Lower leg skin (tissue), 4 donors: Measurements from ENCODE around the gene GZMM. TPM values are rescaled to one million over a fixed set of nuclear protein-coding genes. Genes with fewer than 3 reads are reported as not detected.
A peak's percentile ranks its signal among the peaks of the same experiment; 100 is the strongest.
"Not testable (repeated sequence)": the region's sequence is repeated elsewhere in the genome, so short reads cannot be mapped to it uniquely, and the experiment has no call there.

Source experiments
- DNase-seq, 2 donors: peaks; one replicate each; pipeline ENCODE4 v3.0.0-alpha.2; 2019; ENCODE audit warnings: low spot score in 2 of 2
- H3K4me3 ChIP-seq: fragments of 200-600 bp; sonication (generic); 2 replicates; pipeline ENCODE4 v1.5.1; 2017; ENCODE audit warnings: mild to moderate bottlenecking, low read depth; ENCODE audit not compliant: poor library complexity, severe bottlenecking
- POLR2A ChIP-seq, 2 donors: fragments of 450-650 bp; IDR thresholded peaks; one replicate each; pipeline ENCODE4 v1.6.1; 2016 to 2017; ENCODE audit warnings: antibody characterized with exemption in 2 of 2, mild to moderate bottlenecking in 1 of 2, moderate library complexity in 1 of 2
- WGBS, 2 donors: methylation state at CpG; one replicate each; pipeline ENCODE4 v1.1.5; 2018; 5-methylcytosine and 5-hydroxymethylcytosine counted together
- intact Hi-C: fragments of 100-400 bp; cut with DNase I; formaldehyde crosslinking; loops from one replicate; pipeline ENCODE4 v1.15.0; 2023; ENCODE audit warnings: low total_unique reads
- total RNA-seq, 4 donors: library from RNA; depleted of rRNA; stranded (reverse); fragments of >200 nt; gene quantifications; one replicate each; pipeline ENCODE4 v1.1.0, GENCODE V29; 2016
- TF ChIP-seq, protein P1 (sequence below), 3 donors: fragments of 450-650 bp; IDR thresholded peaks; one replicate each; pipeline ENCODE4 v1.5.1; 2016; ENCODE audit warnings: antibody characterized with exemption in 3 of 3, mild to moderate bottlenecking in 3 of 3, moderate library complexity in 2 of 3

Gene GZMM
- total RNA-seq, 4 donors from 2014 or later = 0.29 to 1.5 (median 1.3) TPM; not detected in 1

DNA sequence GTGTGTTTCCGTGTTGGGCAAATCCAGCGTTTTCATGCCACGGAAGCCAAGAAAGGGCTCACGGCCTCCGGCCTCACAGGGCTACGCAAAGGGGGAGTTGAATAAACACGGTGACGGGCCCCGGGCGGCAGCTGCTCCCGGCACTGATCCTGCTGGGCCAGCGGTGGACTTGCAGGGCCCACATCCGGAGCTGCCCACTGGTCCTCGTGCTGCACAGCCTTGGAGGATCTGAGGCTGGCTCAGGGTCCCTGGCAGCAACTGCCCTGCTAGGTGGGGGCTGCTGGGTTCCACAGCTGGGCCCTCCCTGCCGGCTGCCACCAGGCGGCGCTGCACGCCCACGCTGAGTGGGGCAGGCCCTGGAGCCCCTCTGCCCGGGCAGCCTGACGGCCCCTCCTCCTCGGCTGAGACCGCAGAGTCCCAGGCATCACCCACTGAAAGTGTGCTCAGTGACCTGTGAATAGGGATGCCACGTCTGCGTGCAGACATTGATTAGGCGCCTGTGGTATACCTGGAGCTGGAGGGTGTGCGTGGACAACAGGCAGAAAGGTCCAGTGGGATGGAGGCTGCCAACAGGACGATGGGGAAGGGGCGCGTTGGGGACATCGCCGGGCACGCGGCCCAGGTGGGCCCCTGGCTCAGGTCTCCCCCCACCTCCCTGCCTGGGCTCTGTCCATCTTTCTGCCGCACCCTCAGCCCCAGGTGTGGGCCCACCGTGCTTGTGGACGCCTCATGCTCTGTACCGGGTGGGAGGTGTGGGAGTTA, 40.6 kb downstream of the GZMM start:
- 32 to 35% methylated on average over 36 to 38 of the region's 38 CpGs for WGBS, 2 donors
- TF ChIP-seq, protein P1, sequence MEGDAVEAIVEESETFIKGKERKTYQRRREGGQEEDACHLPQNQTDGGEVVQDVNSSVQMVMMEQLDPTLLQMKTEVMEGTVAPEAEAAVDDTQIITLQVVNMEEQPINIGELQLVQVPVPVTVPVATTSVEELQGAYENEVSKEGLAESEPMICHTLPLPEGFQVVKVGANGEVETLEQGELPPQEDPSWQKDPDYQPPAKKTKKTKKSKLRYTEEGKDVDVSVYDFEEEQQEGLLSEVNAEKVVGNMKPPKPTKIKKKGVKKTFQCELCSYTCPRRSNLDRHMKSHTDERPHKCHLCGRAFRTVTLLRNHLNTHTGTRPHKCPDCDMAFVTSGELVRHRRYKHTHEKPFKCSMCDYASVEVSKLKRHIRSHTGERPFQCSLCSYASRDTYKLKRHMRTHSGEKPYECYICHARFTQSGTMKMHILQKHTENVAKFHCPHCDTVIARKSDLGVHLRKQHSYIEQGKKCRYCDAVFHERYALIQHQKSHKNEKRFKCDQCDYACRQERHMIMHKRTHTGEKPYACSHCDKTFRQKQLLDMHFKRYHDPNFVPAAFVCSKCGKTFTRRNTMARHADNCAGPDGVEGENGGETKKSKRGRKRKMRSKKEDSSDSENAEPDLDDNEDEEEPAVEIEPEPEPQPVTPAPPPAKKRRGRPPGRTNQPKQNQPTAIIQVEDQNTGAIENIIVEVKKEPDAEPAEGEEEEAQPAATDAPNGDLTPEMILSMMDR (IDR thresholded peaks at IDR 0.05) = peak in 1 of 3 donors; percentile 65
- no peak for TF ChIP-seq POLR2A (IDR thresholded peaks at IDR 0.05)
- no peak overlapping the region for H3K4me3 ChIP-seq
- intact Hi-C loops = no loop called here
- no peak for DNase-seq

DNA sequence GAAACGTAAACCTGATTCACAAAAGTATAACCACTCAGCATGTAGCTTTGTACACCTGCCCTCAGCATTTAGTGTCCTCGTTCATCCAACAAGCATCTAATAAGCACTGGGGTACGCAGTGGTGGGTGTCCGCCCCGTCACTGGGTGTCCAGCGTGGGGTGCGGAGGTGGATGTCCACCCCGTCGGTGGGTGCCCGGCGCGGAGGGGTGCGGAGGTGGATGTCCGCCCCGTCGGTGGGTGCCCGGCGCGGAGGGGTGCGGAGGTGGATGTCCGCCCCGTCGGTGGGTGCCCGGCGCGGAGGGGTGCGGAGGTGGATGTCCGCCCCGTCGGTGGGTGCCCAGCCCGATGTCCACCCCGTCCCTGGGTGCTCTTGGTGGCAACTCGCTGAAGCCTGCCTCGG, 41.3 kb downstream of the GZMM start:
- DNase-seq, H3K4me3 ChIP-seq, intact Hi-C loops: not testable (repeated sequence)
- 81 to 85% methylated on average over 32 to 34 of the region's 34 CpGs for WGBS, 2 donors

DNA sequence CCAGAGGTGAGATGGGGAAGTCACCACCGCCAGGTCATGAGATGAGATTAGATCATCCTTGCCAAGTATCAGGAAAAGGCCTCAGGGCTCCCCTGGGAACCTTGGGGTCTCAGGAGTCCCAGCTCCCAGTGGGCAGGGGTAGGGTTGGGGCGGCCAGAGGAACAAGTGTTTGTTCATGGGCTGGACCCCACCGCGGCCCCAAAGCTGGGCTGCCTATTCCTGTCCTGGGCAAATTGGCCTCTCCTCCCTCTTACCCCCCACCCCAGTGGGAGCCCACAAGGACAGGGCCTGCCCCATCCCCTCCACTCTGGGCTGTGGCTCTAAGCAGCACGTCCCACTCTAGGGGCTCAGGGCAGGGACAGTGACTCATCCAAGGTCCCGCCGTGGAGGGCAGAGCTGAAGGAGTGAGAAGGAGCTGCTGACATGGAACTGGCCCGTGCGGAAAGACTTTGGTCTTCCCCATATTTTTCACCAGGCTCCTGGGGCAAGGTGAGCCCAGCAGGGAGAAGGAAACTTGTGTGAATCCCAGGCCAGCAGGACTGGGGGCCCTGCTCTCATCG, 41.8 kb downstream of the GZMM start:
- TF ChIP-seq, protein P1 (IDR thresholded peaks at IDR 0.05) = no peak
- TF ChIP-seq POLR2A (IDR thresholded peaks at IDR 0.05) = no peak
- WGBS, 2 donors = 54 to 55% methylated on average over 8 to 10 of the region's 10 CpGs
- intact Hi-C loops = no loop called here
- DNase-seq = no peak
- H3K4me3 ChIP-seq = no peak overlapping the region

DNA sequence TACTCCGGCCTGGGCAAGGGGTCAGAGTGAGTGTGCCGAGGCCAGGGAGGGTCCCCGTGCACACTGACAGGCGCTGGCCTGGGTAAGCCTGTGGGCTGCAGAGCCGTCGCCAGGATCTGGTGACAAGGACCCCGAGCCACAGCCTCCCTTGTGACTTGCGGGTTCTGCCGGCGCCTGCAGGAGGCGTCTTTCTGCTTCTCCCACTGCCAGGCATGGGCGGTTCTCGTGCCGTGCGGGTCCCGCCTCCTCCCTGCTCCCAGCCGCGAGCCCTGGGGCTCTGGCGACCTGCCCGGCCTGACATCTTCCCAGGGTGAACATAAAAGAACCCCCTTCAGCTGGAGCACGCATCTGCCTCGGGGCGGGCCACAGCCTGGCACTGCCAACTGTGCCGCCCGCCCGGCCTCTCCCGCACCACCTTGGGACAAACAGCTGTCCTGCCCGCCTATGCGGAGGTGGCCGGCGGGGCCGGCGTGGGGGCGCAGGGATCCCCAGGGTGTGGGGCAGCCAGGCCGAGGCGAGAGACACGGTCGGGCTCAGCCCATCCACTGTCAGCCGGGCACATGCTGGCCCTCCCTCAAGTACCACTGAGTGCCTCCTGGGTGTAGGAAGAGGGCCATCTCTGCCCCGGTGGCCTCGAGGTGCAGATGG, 44.4 kb downstream of the GZMM start:
- intact Hi-C loops = no loop called here
- no peak overlapping the region for H3K4me3 ChIP-seq
- peak; percentile 59 to 94 for DNase-seq
- TF ChIP-seq, protein P1 (IDR thresholded peaks at IDR 0.05) = no peak
- no peak for TF ChIP-seq POLR2A (IDR thresholded peaks at IDR 0.05)
- WGBS, 2 donors = 3 to 4% methylated on average over 18 to 26 of the region's 41 CpGs

DNA sequence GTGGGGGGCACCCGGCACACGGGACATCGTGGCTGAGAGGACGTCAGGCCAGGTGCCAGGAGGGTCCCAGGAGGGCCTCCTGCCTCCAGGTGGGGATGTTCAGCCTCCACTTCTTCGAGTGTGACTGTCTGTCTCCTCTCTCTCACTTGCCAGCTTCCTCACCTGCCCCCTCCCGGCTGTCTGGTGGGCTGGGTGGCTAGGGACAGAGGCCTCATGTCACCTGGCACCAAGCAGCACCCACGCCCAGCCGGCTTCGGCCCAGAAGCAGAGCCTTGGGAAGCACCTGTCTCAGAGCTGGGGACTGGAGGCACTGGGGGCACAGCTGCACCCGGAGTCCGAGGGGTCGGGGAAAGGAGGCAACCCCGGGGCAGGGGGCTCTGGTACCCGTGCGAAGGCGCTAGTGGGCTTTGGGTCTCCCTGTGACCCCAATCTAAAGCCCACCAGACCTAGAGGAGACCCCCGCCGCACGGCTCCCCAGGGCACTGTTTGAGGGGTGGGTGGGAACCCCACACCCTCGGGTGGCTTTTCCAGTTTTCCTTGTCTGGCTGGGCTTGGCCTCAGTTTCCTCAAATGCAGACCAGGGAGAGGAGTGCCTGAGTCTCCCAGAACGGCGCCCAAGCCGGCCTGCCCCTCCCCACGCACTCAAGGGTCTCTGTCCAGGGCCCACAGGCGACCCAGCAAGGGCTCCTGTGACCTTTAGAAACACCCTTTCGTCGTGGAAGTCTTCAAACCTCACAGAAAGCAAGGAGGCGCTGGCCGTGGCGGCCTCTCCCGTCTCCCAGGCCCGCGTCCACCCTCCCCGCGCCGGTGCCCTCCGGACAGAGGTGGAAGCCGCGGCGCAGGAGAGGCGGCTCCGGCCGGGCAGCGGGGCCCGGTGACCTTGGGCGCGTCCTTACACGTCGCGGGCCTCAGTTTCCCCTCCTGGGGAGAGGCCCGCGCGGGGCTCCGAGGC, 45.2 kb downstream of the GZMM start:
- TF ChIP-seq, protein P1 (IDR thresholded peaks at IDR 0.05) = no peak
- TF ChIP-seq POLR2A (IDR thresholded peaks at IDR 0.05) = no peak
- WGBS, 2 donors = 14 to 18% methylated on average over 28 to 44 of the region's 54 CpGs
- intact Hi-C loops = no loop called here
- no peak for DNase-seq
- no peak overlapping the region for H3K4me3 ChIP-seq
